ENCODE measurements around the gene PIP4P1.
"Not testable (repeated sequence)": the region's sequence is repeated elsewhere in the genome, so short reads cannot be mapped to it uniquely, and the experiment has no call there.

Gene PIP4P1

DNA sequence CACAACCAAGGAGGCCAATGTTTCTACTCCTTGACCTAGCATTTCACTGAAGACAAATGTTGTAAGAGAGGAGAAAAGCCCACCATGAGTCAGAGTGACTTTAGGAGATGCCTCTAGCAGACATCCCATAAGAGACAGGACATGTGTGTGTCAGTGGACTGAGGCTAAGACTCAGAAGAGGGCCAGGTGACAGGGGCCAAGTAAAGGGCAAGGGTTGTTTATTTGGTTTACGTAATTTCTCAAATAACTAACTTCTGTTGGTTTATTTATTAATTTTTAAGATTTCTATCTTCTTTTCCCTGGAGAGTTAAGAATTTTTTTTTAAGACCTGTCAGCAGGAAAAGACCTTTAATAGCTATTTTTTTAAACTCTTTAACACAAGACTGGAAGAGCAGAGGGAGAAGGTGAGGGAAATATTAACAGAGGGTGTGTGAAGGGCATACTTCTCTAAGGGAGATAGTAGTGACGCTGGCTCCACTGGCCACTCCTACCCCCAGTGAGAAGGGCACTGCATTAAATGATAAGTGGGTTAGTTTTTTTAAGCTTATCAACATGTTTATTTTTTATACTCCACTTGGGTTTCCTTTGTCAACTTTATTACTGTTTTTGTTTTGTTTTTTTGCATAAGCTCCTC, 11.4 kb upstream of the PIP4P1 start:
- no peak for DNase-seq

DNA sequence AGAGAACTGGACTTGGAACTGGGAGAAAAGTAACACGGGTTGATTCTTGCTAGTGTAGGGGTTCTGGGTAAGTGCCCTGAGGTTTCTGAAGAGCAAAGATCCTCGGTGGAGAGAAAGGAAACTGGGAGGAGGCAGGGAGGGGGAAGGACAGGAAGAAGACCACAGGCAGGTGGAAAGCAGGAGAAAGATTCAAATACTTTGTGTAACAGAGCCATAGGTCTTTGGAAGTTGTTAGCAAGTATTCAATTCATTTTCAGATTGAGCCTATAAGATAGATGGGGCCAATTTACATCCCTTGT, 9.3 kb upstream of the PIP4P1 start:
- no peak for DNase-seq

DNA sequence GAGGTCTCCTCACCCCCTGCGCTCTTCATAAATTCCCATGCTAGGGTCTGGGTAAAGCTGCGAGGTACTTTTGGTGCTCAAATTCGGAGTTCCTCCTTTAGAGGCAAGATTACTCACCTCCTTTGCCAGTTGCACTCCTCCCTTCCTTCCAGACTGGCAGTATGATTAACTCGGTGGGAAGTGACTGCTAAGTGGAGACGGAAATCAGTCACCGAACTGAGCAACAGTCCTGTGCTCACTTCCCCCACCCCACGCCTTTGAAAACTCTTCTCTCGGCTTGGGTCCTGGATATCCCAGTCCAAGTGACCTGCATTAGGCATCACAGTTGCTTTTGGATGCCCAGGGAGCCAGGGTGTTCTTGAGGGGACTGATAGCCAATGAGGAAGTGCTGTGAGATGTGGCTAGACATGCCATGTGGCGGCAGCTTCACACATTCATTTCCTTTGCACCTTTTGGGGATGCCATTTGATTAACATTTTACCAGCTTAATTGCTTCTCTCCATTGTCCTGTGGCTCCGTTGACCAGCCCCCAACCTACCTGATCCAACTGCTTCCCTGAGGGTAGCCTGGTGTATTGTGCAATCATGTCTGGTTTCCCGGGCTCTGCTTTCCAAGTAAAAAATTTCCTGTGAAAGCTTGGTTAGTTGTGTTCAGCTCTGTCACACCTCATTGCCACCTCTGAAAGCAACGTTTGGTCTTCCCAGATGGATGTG, 8.8 kb upstream of the PIP4P1 start:
- DNase-seq, result peak; percentile 74

DNA sequence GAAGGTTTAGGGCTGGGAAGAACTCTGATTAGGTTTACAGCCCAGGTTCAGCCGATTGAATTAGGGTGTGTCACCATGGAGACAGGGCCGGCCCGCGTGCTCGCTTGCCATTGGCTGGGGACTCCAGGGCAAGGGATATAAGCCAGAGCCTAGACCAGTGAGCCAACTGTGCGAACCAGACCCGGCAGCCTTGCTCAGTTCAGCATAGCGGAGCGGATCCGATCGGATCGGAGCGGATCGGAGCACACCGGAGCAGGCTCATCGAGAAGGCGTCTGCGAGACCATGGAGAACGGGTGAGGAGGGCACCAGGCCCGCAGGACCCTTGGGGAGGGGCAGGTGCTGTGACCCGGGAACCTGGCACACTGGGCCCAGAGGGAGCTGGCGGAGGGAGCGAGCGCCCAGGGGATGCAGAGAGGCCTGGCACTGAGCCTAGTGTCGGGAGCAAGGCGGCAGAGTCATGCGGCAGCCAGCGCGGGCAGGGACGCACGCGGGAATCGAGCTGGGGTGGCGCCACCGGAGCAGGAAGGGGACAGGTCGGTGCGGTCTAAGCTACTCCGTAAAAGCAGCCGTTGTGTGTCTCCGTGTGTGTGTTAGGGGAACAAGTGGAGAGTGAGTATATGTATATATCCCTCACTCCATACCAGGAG, 8.1 kb upstream of the PIP4P1 start, which contains the start of gene PNP:
TSS of gene PNP (plus strand) at position 165 of the 648 bp plus-strand sequence. CDS start at position 284, 119 bp downstream.
- peak; percentile 92 for DNase-seq

DNA sequence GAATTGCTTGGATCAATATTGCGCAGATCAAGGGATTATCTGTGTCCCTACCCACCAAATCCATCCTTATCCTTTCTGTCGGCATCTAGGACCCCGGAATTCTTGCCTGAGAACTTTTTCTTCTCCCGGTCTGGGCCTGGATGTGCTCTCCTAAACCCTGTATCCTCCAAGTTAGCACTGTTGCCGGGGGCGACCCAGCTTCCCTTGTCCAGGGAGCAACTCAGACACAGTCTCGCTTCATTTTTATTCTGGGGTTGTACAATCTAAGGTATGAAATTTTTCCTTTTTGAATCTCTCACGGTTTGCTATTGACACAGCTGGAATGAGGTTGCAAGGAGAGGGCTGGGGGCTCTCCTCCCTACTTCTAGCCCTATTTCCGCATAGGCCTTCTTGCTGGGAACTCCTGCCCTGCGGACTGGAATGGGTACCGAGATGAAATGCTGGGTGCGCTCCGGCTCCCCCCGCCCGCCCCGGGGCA, 7.6 kb upstream of the PIP4P1 start:
- no peak for DNase-seq

DNA sequence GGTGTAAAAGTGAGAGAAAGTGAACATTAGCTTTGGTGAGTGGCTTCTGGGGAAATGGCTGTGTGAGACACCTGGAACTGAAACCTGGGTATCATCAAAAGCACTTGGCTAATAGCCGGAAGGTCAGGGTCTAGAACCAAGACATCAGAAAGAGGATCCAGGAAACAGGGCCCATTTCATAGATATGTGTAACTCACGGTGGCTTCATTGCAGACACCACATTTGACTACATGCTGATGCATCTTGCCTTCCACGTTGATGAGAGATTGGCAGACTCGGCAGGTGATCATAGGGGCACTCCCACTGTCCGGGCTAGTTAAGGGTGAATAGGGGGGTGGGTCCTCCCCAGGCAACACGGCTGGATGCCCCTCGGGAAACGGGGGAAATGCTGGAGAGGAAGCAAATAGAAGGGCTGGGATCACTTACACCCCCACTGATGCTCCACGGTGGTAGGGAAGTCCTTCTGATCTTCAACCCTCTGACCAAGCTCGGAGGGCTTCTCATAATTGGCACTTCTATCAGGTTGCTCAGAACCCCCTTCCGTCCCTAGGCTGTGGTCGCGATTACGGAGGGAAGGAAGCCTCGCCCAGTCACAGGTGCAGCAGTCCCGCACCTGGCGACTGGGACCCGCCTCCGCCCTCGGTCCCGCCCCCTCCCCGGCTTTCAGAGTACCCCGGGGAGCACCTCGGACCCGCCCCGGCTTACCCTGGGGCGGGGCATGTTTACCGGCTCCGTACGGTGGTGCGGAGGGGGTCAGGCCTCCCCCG, 593 bp downstream of the PIP4P1 start:
- peak; percentile 43 for DNase-seq

DNA sequence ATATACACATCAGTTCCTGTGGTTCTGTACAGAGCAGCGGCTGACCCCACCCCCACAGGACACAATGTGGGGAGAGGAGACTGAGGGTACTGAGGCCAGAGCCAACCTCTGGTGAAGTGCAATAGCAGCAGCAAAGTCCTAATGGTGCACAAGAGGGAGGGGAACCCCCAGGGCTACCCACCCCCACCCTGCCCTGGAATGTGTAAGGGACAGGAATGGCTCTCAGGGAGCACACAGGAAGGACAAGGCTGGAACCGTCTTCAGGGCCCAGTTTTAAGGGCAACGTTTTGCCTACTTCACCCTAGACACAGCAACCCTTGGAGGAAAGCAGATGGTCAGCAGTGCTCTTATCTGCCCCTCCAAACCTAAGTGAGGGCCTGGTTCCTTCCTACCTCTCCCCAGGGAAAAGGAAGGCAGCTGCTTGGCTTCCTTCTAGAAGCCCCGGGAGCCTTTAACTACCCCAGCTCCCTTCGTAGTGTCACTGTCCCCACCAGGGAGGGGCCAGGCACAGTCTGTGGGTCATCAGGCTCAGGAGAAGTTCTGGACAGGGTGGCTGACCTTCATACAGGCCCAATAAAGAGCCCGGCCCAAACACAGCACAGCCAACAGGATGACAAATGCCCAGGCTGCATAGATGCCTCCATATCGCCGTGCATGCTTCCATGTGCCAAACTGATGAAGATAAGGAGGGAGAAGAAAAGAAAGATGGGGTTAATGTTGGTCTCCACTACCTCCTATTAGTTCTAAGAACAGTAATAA, 3.0 kb downstream of the PIP4P1 start:
- DNase-seq, result no peak

DNA sequence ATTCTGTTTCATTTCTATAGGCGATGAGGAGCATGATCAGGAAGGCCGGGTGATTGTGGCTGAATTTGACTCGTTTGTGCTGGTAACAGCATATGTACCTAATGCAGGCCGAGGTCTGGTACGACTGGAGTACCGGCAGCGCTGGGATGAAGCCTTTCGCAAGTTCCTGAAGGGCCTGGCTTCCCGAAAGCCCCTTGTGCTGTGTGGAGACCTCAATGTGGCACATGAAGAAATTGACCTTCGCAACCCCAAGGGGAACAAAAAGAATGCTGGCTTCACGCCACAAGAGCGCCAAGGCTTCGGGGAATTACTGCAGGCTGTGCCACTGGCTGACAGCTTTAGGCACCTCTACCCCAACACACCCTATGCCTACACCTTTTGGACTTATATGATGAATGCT, 4.3 kb downstream of the PIP4P1 start:
- DNase-seq, result no peak

DNA sequence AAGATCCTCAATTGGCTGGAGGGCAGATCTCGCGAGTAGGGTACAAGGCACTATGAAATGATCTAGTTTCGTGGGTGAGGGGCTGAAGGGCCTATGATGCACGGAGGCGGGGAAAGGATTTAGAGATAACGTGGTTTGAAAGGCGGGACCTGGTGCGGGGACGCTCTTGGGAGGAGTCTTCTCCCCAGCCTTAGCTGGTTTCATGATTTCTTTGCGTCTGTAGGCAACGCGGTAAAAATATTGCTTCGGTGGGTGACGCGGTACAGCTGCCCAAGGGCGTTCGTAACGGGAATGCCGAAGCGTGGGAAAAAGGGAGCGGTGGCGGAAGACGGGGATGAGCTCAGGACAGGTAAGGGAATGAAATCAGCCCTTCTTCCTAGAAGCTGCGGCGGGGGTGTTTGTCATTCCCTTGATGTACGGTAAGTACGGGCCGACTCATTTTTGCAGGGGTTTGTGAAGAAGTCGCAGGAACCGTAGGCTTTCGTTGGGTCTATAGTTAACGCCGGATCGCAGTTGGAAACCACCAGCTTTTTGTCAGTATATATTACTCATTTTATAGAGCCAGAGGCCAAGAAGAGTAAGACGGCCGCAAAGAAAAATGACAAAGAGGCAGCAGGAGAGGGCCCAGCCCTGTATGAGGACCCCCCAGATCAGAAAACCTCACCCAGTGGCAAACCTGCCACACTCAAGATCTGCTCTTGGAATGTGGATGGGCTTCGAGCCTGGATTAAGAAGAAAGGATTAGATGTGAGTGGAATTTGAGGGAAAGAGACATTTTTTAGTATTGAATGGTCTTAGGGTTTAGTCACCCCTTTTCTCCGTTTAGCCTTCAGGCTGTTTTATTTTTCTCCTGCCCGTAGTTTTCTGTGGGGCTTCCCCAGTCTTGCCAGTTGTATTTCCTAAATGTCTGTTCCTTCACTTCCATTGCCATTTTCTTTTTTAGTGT, 5.6 kb downstream of the PIP4P1 start:
- no peak for DNase-seq

DNA sequence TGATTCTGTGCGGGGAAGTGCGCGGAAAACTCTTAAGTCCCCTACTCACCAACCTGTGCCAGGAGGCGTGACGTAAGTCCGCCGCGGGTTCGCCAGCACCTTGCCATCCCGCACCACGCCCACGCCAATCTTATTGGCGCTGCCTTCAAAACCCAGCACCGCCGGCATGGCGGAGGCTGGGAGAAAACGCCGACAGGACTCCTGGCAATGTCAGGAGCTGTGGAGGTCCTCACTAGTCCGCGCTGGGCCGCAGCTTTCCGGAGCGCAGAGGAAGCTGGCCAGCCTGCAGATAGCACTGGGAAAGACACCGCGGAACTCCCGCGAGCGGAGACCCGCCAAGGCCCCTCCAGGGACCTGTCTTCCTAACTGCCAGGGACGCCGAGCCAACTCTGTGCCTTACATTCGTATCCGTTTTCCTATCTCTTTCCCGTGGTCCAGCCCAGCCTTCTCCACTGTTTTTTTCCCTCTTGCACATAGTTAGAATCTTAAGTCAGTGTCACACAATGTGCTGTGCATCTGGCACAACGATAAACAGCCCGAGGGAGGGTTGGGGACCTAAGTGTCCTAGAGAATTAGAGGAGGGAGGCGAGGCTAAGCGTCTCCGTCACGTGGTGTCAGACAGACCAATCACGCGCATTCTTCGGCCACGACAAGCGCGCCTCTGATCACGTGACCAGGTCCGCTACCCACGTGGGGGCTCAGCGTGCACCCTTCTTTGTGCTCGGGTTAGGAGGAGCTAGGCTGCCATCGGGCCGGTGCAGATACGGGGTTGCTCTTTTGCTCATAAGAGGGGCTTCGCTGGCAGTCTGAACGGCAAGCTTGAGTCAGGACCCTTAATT, 6.5 kb downstream of the PIP4P1 start, which contains the start of the genes APEX1 and OSGEP:
TSS of gene APEX1 (plus strand) at position 711 of the 839 bp plus-strand sequence. CDS start 420 bp downstream, outside the sequence.
TSS of gene OSGEP (minus strand) at position 297 of the 839 bp plus-strand sequence. CDS start at position 168, 129 bp downstream.
- DNase-seq, result peak; percentile 99

DNA sequence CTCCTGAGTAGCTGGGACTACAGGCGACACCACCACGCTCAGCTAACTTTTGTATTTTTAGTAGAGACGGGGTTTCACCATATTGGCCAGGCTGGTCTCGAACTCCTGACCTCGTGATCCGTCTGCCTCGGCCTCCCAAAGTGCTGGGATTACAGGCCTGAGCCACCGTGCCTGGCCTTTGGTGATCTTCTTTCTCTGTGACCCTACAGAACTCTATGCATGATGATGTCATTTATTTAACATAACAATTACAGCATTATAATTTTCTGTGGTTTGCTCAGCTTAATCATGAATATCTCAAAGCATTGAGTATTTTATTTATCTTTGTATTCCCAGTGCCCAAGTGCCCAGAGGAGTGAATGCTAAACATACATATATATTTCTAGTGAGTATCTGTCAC, 8.4 kb downstream of the PIP4P1 start:
- DNase-seq, result not testable (repeated sequence)

DNA sequence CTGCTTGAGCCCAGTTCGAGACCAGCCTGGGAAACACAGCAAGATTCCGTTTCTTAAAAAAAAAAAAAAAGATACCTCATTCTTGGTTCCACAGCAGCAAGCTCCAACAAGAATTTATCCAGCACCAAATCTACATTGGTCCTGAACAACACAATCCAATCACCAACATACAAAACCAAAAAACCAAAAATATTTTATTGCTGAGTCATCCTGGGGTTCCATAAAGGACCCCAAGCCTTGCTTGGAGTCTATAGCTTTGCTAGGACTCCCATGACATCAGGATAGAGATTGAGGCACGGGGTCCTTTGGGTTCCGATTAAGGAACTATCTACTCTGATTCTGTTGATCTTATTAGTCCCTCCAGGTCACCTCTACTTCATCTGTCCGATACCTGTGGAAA, 14.3 kb downstream of the PIP4P1 start:
- no peak for DNase-seq

DNA sequence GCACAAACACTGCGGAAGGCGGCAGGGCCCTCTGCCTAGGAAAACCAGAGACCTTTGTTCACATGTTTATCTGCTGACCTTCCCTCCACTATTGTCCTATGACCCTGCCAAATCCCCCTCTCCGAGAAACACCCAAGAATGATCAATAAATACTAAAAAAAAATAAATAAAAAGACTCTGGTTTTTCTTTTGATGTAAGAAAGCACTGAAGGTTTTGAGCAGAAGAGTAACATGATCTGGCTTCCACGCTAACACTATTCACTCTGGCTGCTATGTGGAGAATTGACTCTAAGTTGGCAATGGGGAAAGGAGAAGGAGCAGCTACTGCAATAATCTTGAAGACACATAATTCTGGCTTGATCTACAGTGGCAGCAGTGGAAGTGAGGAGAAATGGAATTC, 17.6 kb downstream of the PIP4P1 start:
- not testable (repeated sequence) for DNase-seq

DNA sequence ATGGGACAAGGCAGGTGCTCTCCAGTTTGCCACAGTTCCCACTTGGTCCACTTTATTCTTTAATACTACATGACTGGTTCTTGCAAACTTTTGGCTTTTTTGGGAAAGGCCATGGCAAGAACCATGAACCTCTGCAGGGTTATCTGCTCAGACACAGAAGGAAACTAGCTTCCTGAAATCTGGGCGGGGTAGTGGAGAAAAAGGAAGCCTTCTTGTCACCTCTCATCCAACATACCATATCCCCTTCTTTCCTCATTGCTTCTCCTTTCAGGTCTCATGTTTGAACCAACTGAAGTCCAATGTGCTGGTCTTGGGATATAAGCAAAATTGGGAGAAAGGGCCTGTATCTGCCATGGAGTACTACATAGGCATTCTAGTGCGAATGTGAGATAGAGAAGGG, 19.8 kb downstream of the PIP4P1 start:
- DNase-seq, result no peak

DNA sequence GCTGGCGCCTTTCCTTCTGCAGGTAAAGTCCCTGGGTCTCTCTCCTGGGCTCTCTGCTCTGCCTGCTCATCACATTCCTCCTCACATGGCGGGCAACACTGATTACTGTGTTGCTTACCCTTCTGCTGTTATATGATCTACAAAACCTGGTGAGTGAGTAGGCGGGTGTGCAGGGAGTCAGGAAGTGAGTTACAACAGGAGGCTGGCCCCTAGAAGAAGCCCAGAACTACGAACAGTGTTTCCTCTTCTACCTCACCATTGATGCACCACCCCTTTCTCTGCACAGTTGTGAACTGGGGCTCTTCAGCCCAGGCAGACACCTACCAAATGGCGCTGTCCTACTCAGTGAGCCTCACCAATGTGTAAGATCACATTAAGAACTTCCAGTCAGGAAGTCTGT, 20.4 kb downstream of the PIP4P1 start:
- DNase-seq, result peak; percentile 22

DNA sequence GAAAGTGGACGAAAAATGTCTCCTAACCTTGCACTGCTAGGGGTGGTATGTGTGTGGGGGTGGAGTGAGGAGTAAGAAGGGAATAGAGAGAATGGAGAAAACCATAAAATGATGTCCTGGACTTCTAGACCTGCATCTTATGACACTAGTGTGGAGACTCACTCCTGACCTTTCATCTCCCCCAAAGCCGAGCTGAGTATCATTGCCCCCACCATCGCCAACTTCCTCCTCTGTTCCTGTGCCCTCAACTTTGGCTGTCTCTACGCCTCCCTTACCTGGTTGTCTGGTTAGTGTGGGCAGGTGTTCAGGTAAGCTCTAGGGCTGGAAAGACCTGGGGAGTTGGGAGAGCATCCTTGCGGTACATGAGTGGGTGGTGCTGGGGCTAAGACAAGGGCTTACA, 20.8 kb downstream of the PIP4P1 start:
- no peak for DNase-seq

DNA sequence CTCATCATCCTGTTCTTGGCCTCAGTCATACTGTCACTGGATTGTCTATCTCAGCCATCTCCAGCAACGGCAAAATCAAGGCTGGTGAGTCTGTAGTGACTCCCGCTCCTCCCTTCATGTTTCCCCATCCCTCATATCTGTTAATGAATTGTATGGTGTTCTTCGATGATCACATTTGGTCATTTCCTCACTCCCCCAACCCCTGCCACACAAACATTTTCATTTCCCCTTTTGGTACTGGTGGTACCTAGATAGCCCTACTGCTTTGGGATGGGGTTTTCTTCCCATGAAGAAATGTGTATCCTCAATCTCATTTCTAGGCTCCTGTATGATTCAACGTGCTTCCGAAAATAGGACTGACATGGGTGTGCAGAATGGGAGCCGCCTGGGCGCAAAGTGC, 22.6 kb downstream of the PIP4P1 start:
- no peak for DNase-seq

DNA sequence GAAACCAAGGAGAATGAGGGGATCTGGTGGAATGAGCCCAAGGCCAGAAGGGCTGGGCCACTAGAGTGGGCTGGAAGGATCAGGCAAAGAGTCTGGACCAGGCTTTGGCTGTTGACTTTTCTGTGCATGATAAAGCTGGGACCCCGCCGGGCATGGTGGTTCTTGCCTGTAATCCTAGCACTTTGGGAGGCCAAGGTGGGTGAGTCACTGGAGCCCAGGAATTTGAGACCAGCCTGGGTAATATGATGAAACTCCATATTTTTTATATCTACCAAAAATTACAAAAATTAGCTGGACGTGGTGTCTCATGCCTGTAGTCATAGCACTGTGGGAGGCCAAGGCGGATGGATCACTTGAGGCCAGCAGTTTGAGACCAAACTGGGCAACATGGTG, 24.9 kb downstream of the PIP4P1 start:
- no peak for DNase-seq

DNA sequence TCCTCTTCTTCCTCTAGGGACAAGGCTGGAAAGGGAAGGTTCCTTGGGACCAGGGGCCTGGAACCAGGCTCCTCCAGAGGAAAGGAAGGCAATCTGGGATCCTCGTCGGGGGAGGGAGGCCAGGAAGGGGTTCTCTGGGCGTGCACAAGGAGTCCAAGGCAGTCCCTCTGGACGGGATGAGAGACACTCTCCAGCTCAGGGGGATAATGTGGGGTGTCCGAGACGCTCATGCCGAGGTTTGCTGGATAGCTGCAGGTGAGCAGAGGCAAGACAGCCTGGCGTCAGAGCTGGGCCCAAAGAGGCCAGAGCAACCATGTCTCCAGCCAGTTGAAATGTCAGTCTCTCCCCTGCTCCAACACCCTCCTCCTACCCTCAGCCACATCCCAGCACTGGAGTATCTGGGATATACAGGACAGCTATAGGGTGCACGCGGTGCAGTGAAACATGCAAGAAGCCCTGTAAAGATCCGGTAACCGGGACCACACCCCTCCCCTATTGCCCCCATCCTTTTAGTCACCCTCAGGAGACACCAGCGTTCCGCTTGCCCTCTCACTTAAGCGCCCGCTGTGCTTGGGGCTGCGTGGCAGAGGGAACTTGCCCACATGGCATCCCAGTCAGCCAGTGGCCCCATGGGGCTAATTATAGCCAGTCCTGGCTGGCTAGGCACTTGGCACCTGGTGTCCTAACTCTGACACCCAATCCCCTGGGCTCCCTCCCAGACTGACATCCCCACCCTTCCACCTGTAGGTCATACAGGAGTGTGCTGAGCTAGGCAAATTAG, 25.5 kb downstream of the PIP4P1 start, which contains the start of gene KLHL33:
TSS of gene KLHL33 (minus strand) at position 585 of the 781 bp plus-strand sequence. CDS start at position 230, 355 bp downstream.
- DNase-seq, result no peak

All from stimulated activated CD4-positive, alpha-beta T cell treated with anti-CD3 and anti-CD28 coated beads, Interleukin-4, amount 100 ng/mL, for 24 hours (primary cell).